ENCODE data around the gene RTN4R.

DNA sequence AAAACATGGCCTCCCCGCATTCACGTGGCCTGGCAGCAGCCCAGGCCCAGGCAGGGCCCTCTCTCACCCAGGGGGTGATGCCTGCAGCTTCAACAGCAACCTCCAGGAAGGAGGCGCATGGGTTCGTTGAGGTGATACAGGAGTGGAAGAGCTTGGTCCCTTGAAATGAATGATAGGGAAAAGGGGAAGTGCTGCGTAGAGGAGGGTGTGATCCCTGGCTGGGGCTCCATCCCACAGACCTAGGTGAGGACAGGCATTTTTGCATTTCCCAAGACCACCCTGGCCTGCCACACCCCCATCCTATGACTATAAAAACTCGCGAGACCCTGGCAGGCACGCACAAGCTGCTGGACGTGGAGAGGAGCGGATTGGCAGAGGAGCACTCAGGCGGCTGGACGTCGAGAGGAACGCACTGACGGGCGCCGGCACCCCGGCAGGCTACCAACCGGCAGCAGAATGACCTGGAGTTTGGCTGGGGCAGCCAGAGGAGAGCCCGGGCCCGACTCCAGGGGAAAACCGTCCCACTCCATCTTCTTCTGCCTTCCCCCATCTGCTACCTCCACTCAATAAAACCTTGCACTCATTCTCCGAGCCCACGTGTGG lies 32.6 kb downstream of the RTN4R start:
- TF ChIP-seq, protein P1, sequence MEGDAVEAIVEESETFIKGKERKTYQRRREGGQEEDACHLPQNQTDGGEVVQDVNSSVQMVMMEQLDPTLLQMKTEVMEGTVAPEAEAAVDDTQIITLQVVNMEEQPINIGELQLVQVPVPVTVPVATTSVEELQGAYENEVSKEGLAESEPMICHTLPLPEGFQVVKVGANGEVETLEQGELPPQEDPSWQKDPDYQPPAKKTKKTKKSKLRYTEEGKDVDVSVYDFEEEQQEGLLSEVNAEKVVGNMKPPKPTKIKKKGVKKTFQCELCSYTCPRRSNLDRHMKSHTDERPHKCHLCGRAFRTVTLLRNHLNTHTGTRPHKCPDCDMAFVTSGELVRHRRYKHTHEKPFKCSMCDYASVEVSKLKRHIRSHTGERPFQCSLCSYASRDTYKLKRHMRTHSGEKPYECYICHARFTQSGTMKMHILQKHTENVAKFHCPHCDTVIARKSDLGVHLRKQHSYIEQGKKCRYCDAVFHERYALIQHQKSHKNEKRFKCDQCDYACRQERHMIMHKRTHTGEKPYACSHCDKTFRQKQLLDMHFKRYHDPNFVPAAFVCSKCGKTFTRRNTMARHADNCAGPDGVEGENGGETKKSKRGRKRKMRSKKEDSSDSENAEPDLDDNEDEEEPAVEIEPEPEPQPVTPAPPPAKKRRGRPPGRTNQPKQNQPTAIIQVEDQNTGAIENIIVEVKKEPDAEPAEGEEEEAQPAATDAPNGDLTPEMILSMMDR (IDR thresholded peaks at IDR 0.05; ENCODE audit: low read depth, low read length), result no peak
- TF ChIP-seq POLR2A (IDR thresholded peaks at IDR 0.05; ENCODE audit: extremely low read depth, insufficient read length) (no peak), MYC (IDR thresholded peaks at IDR 0.05; ENCODE audit: low read depth, low read length) (no peak)
- TF ChIP-seq, protein P2, sequence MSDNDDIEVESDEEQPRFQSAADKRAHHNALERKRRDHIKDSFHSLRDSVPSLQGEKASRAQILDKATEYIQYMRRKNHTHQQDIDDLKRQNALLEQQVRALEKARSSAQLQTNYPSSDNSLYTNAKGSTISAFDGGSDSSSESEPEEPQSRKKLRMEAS (IDR thresholded peaks at IDR 0.05; ENCODE audit: low read depth, low read length), result no peak

All from NB4 (cell line).